Natural killer cell (primary cell): ENCODE data around the gene ARHGDIG. TPM values are rescaled to one million over a fixed set of nuclear protein-coding genes. Genes with fewer than 3 reads are reported as not detected.
A peak's percentile ranks its signal among the peaks of the same experiment; 100 is the strongest.

Source experiments
- ATAC-seq, 3 donors: fragments of 150-1000 bp in 2 of 3; fragments of 200-7000 bp in 1 of 3; cut with Tn5 transposase; 1 replicate in 1 of 3; 2 replicates in 2 of 3; pipeline ENCODE4 v1.10.0; 2021; ENCODE audit warnings: mild to moderate bottlenecking in 2 of 3, moderate library complexity in 2 of 3
- DNase-seq, 2 donors: peaks; one replicate each; pipeline versions ENCODE4 v3.0.0 to v3.0.0-alpha.2; 2013 to 2021; ENCODE audit warnings: mixed read lengths in 1 of 2
- H3K27ac ChIP-seq: one replicate; pipeline ENCODE4 v1.5.1; 2013; ENCODE audit warnings: mild to moderate bottlenecking, low read length
- H3K27me3 ChIP-seq: one replicate; pipeline ENCODE4 v1.6.1; 2013; ENCODE audit warnings: low read length; ENCODE audit not compliant: control insufficient read depth, insufficient read depth
- H3K36me3 ChIP-seq: one replicate; pipeline ENCODE4 v1.6.1; 2013; ENCODE audit warnings: low read length; ENCODE audit not compliant: control insufficient read depth, insufficient read depth
- H3K4me1 ChIP-seq: one replicate; pipeline ENCODE4 v1.6.1; 2013; ENCODE audit warnings: low read length; ENCODE audit not compliant: control insufficient read depth, insufficient read depth
- H3K4me3 ChIP-seq: one replicate; pipeline ENCODE4 v1.5.1; 2013; ENCODE audit warnings: low read length
- H3K9me3 ChIP-seq: one replicate; pipeline ENCODE4 v1.6.1; 2013; ENCODE audit warnings: low read length; ENCODE audit not compliant: control insufficient read depth, insufficient read depth
- H3K27ac Mint-ChIP-seq, 2 donors: one replicate each; pipeline ENCODE4 v1.8.0; 2022; ENCODE audit warnings: mild to moderate bottlenecking in 2 of 2, mixed read lengths in 2 of 2, moderate library complexity in 1 of 2
- H3K27me3 Mint-ChIP-seq, 2 donors: one replicate each; pipeline ENCODE4 v1.8.0; 2022; ENCODE audit warnings: low read depth in 2 of 2, mixed read lengths in 2 of 2
- H3K36me3 Mint-ChIP-seq: one replicate; pipeline ENCODE4 v1.8.0; 2022; ENCODE audit warnings: mixed read lengths
- H3K4me1 Mint-ChIP-seq, 2 donors: one replicate each; pipeline ENCODE4 v1.8.0; 2022; ENCODE audit warnings: mixed read lengths in 2 of 2
- H3K4me3 Mint-ChIP-seq: one replicate; pipeline ENCODE4 v1.8.0; 2022; ENCODE audit warnings: mild to moderate bottlenecking, moderate library complexity, mixed read lengths
- H3K9me3 Mint-ChIP-seq, 2 donors: one replicate each; pipeline ENCODE4 v1.8.0; 2022; ENCODE audit warnings: mixed read lengths in 2 of 2
- CTCF ChIP-seq: fragments of 200-600 bp; IDR thresholded peaks from one replicate; pipeline ENCODE4 v1.8.0; 2022; ENCODE audit warnings: antibody characterized with exemption
- WGBS: methylation state at CpG from one replicate; pipeline ENCODE4 v1.1.7; 2013; ENCODE audit warnings: missing lambda C conversion rate; ENCODE audit not compliant: insufficient coverage; 5-methylcytosine and 5-hydroxymethylcytosine counted together
- intact Hi-C: fragments of 100-400 bp; cut with micrococcal nuclease; formaldehyde crosslinking; loops from one replicate; pipeline ENCODE4 v1.14.2; 2022
- total RNA-seq, 4 donors: library from RNA; stranded (reverse); fragments of 120-200 nt in 1 of 4; gene quantifications; one replicate each; pipeline versions ENCODE4 v1.2.3 to v1.2.4, GENCODE V29; 2013 to 2022

Gene ARHGDIG
- 1 to 10 TPM in 1 of 3 donors, under 1 TPM in 1, not detected in 1; 0.49 to 1.4 TPM for total RNA-seq
- total RNA-seq (2013), result not detected

DNA sequence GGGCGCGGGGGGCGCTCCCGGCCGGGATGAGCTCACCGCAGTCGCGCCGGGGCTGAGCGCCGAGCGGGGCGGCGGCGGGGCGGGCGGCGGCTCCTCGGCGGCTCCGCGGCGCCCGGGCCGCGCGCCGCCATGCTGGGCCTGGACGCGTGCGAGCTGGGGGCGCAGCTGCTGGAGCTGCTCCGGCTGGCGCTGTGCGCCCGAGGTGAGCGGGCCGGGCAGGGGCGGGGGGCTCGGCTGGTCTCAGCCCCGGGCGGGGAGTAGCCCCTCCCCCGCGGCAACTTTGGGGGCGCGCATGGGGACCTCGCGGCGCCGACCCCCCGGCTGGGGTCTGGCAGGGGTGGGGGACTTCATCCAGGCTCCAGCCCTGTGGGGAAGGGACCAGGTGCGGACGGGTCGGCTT lies at the start of gene ARHGDIG:
Gene ARHGDIG, plus strand, starts transcription at position 40 of the 400 bp plus-strand sequence. Its CDS starts 90 bp downstream, at position 130.
- H3K27me3 ChIP-seq, result peaks cover 19% of the 10 kb centered on the region
- H3K36me3 ChIP-seq, result no peaks in the 10 kb centered on the region
- DNase-seq (peak in 1 of 2 donors; percentile 26), ATAC-seq (peak in 2 of 3 donors; percentile 41 to 48)
- H3K27ac ChIP-seq, result no peak within 1 kb of the TSS
- H3K4me3 Mint-ChIP-seq, result no peak within 1 kb of the TSS
- no peak within 1 kb of the TSS for H3K4me3 ChIP-seq
- H3K4me1 ChIP-seq, result peaks cover 25% of the 10 kb centered on the region
- 3% methylated on average over 54 of the region's 54 CpGs for WGBS
- peaks cover 6 to 10% of the 10 kb centered on the region in 2 donors for H3K4me1 Mint-ChIP-seq
- peaks cover 0 to 15% of the 10 kb centered on the region in 2 donors for H3K27me3 Mint-ChIP-seq
- H3K9me3 Mint-ChIP-seq, result no peaks in the 10 kb centered on the region
- intact Hi-C loops, result no loop called here
- no peaks in the 10 kb centered on the region for H3K36me3 Mint-ChIP-seq
- H3K9me3 ChIP-seq, result no peaks in the 10 kb centered on the region
- no peak for TF ChIP-seq CTCF
- no peak within 1 kb of the TSS for H3K27ac Mint-ChIP-seq

- 96% methylated on average over 22 of the region's 22 CpGs for WGBS
- DNase-seq (no peak), ATAC-seq (no peak)
- Histone ChIP-seq H3K9me3 (no peaks in the 10 kb centered on the region), H3K27ac (no peak overlapping the region), H3K4me3 (no peak overlapping the region), H3K27me3 (no peaks in the 10 kb centered on the region), H3K36me3 (peaks cover 14% of the 10 kb centered on the region), H3K4me1 (peaks cover 32% of the 10 kb centered on the region)
- no peak overlapping the region for H3K27ac Mint-ChIP-seq
- H3K4me3 Mint-ChIP-seq, result no peak overlapping the region
- H3K9me3 Mint-ChIP-seq, result no peaks in the 10 kb centered on the region
- intact Hi-C loops, result no loop called here
- no peaks in the 10 kb centered on the region for H3K27me3 Mint-ChIP-seq
- no peak for TF ChIP-seq CTCF
- H3K4me1 Mint-ChIP-seq, result peaks cover 33 to 36% of the 10 kb centered on the region in 2 donors
- H3K36me3 Mint-ChIP-seq, result no peaks in the 10 kb centered on the region
Observed at GRCh38 chr16:230949-231348, 49.4 kb upstream of the ARHGDIG start.

DNA sequence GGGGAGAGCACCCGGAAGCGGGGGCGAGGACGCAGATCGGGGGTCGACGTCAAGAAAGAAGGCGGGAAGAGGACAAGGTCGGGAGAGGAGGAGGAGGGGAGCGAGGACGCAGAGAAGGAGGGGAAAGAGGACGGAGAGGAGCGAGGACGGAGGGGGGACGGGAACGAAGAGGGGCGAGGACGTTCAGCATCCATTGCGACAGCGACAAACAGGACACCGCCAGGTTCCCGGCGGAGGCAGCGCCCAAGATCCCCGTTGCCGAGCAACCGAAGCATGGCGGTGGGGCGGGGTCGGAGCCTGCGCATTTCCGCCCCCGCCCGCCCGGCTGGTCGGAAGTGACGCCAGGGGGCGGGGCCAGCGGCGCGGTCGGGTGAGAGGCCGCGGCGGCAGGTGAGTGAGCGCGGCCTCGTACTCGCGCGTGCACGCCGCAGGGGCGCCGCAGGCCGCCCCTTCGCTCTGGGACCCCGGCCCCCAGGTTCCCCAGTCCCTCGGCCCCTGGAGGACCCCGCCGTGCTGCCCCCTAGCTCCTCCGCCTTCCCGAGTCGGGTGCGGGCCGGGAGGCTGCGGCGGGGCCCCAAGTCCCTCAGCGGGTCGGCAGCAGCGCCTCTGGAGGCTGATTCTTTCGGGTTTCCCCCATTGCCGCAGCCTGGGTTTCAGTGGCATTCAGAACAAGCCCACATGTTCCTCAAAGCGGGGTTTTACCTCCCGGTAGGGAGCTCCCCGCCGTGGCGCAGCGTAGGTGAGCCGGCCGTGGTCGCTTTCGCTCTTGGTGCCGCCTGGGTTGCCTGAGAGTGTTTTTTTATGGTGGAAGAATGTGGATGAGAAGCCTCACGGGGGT lies 45.7 kb upstream of the ARHGDIG start, which contains the start of gene FAM234A:
Gene FAM234A, plus strand, starts transcription at position 354 of the 838 bp plus-strand sequence. CDS start 19,593 bp downstream, outside the sequence.
- Mint-ChIP-seq H3K4me1 (peaks cover 13 to 18% of the 10 kb centered on the region in 2 donors), H3K27me3 (no peaks in the 10 kb centered on the region), H3K9me3 (no peaks in the 10 kb centered on the region), H3K27ac (peak within 1 kb of the TSS; percentile 95 to 100), H3K4me3 (peak within 1 kb of the TSS; percentile 97), H3K36me3 (no peaks in the 10 kb centered on the region)
- H3K27me3 ChIP-seq, result no peaks in the 10 kb centered on the region
- no peaks in the 10 kb centered on the region for H3K36me3 ChIP-seq
- H3K4me1 ChIP-seq, result peaks cover 21% of the 10 kb centered on the region
- peak; percentile 63 for TF ChIP-seq CTCF
- ATAC-seq (peak; percentile 81 to 93 (median 88)), DNase-seq (peak; percentile 96 to 98)
- no peaks in the 10 kb centered on the region for H3K9me3 ChIP-seq
- under 1% methylated on average over 85 of the region's 85 CpGs for WGBS
- intact Hi-C loops, result loop anchor here (2.0 kb wide), 2 partner anchors 18 to 74 kb away; no protein-coding TSS in a partner anchor
- H3K27ac ChIP-seq, result peak within 1 kb of the TSS; percentile 88
- peak within 1 kb of the TSS; percentile 71 for H3K4me3 ChIP-seq
